Mesodermal cell (in vitro differentiated cells): ENCODE measurements around the gene NPAS3.

ENCODE experiments used
- H3K27ac ChIP-seq: 2 replicates; pipeline ENCODE4 v1.7.0; 2013; ENCODE audit warnings: mild to moderate bottlenecking, low read depth, low read length, moderate library complexity; ENCODE audit not compliant: severe bottlenecking
- H3K36me3 ChIP-seq: 2 replicates; pipeline ENCODE4 v1.7.1; 2013; ENCODE audit warnings: mild to moderate bottlenecking, low read length, moderate library complexity; ENCODE audit not compliant: control insufficient read depth, insufficient read depth
- H3K4me1 ChIP-seq: one replicate; pipeline ENCODE4 v1.7.1; 2013; ENCODE audit warnings: mild to moderate bottlenecking, low read length; ENCODE audit not compliant: insufficient read depth, control insufficient read depth, poor library complexity, severe bottlenecking
- H3K4me3 ChIP-seq: 2 replicates; pipeline ENCODE4 v1.7.0; 2013; ENCODE audit warnings: low read length, control low read depth, mild to moderate bottlenecking; ENCODE audit not compliant: insufficient read depth, poor library complexity, severe bottlenecking; ENCODE audit errors: extremely low read depth
- H3K9me3 ChIP-seq: 2 replicates; pipeline ENCODE4 v1.7.1; 2013; ENCODE audit warnings: mild to moderate bottlenecking, low read length, moderate library complexity; ENCODE audit not compliant: control insufficient read depth
- WGBS, 2 experiments: methylation state at CpG; one replicate each; pipeline ENCODE4 v1.1.5; 2013; ENCODE audit warnings: missing lambda C conversion rate in 2 of 2; ENCODE audit not compliant: insufficient coverage in 2 of 2; 5-methylcytosine and 5-hydroxymethylcytosine counted together

The NPAS3 gene

DNA sequence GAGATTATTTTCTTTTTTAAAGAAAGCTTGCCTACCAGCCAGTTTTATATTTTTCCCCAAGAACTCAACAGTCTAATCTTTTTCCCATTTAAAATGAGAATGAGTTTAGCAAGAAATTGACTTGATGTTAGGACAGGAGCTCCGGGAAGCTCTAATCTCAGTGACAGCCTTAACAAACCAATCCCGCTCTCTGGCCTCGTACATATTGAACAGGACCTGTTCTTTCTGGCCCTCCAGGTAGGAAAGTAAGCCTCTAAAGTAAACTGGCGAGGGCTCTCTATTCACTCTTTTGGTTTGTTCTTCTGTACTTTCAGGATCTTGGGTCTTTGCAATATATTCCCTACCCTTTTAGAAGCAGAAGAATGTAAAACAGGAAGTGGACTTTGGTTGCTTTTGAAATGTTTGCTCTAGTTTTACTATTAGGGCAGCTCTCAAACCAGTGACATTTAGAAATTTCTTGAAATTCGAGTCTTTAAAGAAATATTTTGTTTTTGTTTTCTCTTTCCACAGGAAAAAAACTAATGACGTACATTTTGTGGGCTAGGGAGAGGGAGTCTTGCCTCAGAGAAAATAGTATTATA, 17.9 kb upstream of the NPAS3 start:
- no peak overlapping the region for H3K27ac ChIP-seq
- no peaks in the 10 kb centered on the region for H3K36me3 ChIP-seq
- no peaks in the 10 kb centered on the region for H3K4me1 ChIP-seq
- WGBS, 2 experiments, result 72 to 80% methylated on average over 2 of the region's 6 CpGs
- no peaks in the 10 kb centered on the region for H3K9me3 ChIP-seq
- no peak overlapping the region for H3K4me3 ChIP-seq

DNA sequence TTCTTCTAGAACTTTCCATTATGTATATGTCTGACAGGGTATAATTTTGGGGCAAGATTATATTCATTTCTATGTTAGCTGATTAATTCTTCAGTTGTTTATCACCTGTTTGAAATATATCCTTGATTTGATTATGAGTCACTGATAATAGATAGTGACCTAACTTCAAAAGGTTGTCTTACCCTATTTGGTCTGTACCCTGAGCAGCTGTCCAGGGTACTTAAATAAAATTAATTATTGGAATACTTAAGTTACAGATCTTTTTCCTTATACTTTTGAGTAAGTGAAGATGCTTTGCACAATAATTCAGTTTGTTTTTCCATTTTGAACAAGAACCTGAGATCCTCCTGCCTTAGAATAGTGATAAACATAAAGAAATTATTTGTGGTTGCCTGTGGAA, 13.2 kb upstream of the NPAS3 start:
- no peaks in the 10 kb centered on the region for H3K36me3 ChIP-seq
- no peak overlapping the region for H3K27ac ChIP-seq
- H3K9me3 ChIP-seq, result no peaks in the 10 kb centered on the region
- no peaks in the 10 kb centered on the region for H3K4me1 ChIP-seq
- H3K4me3 ChIP-seq, result no peak overlapping the region

DNA sequence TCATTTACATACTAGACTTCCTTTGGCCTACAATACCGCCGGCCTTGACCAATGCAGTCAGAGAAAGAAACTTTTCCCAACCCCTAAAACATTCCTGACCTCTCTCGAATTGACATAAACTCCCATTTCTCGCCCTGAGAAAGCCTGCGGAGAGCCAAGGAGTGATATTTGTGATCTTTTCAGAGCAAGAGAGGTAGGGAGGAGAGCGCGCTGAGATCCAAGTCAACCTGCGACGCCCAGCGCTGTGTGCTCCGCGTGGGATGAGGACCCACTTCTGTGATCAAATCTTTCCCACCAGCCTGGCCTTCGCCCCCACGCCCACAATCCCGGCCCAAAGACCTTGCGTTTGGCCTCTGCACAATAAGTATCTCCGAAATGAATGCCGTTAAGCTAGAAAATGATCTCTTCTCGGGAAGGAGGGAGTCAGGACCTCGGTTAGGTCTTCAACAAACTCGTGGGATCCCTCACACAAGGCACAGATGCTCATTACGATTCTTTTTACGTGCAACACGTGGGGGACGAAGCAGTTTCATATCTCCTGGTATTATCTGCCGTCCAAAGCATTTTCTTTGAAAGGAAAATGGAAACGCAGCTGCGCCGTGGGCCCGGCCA, 6.3 kb upstream of the NPAS3 start:
- 49 to 56% methylated on average over 26 to 27 of the region's 30 CpGs for WGBS, 2 experiments
- Histone ChIP-seq H3K4me3 (peak overlapping the region; percentile 43), H3K27ac (no peak overlapping the region), H3K9me3 (no peaks in the 10 kb centered on the region), H3K4me1 (peaks cover 3% of the 10 kb centered on the region), H3K36me3 (no peaks in the 10 kb centered on the region)

DNA sequence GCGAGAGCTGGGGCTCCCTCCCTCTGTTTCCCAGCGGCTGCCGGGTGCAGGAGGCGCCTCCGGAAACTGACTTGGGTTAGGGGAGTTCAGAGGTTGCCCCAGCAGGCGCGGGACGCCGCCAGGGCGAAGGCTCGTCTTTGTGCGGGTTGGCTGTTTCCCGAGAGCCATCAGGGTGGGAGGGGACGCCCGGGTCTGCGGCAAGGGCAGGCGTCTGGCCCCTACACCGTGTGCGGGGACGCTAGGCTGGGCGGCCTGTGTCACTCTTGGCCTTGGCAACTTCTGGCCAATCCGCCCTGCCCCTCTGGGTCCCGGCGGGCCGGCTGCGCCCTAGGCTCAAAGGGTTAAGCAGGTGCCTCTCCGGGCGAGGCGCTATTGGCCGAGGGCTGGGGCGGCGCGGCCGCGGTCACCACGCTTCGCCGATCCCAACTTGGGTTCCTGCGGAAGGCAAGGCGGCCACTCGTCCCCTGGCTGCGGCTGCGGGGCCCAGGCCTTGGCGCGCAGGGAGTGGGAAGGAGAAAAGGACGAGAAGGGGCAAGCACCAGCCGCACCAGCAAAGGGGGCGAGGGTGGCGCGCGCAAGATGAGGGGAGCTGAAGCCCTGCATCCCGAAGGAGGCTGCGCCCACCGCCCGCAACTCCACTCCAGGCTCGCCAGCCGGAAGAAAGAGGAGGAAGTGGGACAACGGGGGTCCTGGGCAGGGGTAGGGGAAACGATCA, 5.6 kb upstream of the NPAS3 start:
- H3K9me3 ChIP-seq, result no peaks in the 10 kb centered on the region
- no peak overlapping the region for H3K27ac ChIP-seq
- peak overlapping the region; percentile 43 for H3K4me3 ChIP-seq
- H3K36me3 ChIP-seq, result no peaks in the 10 kb centered on the region
- WGBS, 2 experiments, result 2 to 3% methylated on average over 41 to 51 of the region's 59 CpGs
- H3K4me1 ChIP-seq, result peaks cover 6% of the 10 kb centered on the region

DNA sequence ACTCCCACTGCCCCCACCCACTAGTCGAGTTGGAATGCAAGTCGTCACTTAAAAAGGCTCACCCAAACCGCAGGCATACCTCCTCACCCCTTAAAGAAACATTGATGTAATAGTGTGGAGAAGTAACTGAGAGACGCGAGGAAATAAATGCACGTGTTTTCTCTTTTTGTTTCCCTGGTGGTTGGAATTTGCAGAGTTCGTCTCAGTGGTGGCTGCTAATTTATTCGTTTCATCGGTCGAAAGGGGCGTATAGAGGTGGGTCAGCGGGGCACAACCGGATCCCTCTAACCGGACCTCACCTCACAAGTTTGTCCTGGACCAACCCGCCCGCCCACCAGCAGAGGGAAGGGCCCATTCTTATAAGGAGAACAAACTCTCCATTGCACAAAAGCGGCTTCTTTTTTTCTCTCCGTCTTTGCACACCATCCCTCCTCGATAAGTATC, 5.0 kb upstream of the NPAS3 start:
- Histone ChIP-seq H3K4me1 (peaks cover 7% of the 10 kb centered on the region), H3K4me3 (peak overlapping the region; percentile 43), H3K36me3 (no peaks in the 10 kb centered on the region), H3K9me3 (no peaks in the 10 kb centered on the region), H3K27ac (no peak overlapping the region)
- 0 to 1% methylated on average over 12 to 16 of the region's 19 CpGs for WGBS, 2 experiments

DNA sequence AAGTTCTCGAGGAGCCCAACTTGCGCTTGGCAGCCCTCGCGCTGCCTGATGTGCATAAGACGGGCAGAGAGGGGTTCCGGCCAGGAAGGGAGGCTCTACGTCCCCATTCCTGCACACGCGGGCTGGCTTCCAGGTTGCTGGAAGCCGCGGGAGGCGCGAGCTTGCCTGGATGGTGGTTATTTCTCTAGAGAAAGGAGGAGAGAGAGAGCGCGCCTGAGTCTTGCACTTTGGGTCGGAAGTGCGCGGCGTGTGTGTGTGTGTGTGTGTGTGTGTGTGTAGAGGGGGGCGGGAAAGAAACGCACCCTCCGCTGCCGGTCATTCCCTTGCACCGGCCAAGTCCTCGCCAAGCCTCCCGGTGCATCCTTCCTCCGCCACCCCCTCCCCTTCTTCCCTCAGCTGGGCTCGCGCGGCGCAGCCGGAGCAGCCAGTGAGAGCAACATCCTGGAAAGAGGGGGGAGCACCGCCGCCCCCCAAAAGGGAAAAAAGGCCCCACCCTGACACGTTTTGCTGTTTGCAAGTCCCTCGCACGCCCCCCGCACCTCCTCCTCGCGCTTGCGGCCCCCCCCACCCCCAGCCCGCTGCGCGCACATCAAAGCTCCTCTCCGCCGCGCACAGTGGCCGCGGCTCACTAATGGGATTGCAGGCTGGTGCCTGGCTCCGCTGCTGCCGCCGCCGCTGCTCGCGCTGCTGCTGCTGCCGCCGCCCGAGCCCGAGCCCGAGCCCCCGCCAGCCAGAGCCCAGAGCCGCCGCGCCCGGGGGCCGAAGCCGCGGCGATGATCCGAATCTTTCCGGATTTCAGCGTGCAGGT, 4.4 kb upstream of the NPAS3 start:
- Histone ChIP-seq H3K36me3 (no peaks in the 10 kb centered on the region), H3K4me3 (peak overlapping the region; percentile 43), H3K27ac (no peak overlapping the region), H3K9me3 (no peaks in the 10 kb centered on the region), H3K4me1 (peaks cover 7% of the 10 kb centered on the region)
- 0 to 1% methylated on average over 39 to 40 of the region's 72 CpGs for WGBS, 2 experiments

DNA sequence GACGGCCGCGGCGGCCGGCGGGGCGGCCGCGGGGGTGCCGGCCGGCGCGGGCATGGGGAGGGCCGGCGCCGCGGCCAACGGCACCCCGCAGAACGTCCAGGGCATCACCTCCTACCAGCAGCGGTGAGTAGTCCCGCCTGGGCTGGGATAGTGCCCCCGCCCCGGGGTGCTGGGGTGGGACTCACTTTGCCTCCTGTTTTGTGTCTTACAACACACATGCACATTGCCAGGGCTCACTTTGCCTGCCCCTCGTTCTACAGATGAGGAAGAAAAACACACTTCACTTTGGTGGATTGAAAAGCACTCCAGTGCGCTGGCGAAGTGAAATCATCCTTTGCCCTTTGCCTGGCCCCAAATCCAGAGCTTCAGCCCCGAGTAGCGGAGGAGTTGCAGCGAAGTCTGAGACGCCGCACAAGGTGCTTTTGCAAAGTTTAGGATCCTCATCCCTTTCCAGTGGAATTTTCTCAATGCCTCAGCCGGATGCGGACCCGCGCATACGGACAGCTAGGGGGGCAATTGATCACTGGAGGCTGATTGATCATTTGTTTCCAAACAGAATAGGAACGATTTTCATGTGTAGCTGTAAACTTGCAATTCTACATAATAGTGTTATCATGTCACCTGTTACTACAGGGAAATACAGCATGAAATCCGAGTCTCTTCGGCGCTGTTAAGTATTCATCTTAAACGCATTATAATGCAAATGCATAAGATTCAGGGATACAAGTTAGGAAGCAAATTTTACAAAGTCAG, 3.6 kb upstream of the NPAS3 start:
- H3K36me3 ChIP-seq, result no peaks in the 10 kb centered on the region
- WGBS, 2 experiments, result 0 to 1% methylated on average over 33 to 35 of the region's 42 CpGs
- peak overlapping the region; percentile 43 for H3K4me3 ChIP-seq
- H3K4me1 ChIP-seq, result peaks cover 7% of the 10 kb centered on the region
- H3K9me3 ChIP-seq, result no peaks in the 10 kb centered on the region
- no peak overlapping the region for H3K27ac ChIP-seq

DNA sequence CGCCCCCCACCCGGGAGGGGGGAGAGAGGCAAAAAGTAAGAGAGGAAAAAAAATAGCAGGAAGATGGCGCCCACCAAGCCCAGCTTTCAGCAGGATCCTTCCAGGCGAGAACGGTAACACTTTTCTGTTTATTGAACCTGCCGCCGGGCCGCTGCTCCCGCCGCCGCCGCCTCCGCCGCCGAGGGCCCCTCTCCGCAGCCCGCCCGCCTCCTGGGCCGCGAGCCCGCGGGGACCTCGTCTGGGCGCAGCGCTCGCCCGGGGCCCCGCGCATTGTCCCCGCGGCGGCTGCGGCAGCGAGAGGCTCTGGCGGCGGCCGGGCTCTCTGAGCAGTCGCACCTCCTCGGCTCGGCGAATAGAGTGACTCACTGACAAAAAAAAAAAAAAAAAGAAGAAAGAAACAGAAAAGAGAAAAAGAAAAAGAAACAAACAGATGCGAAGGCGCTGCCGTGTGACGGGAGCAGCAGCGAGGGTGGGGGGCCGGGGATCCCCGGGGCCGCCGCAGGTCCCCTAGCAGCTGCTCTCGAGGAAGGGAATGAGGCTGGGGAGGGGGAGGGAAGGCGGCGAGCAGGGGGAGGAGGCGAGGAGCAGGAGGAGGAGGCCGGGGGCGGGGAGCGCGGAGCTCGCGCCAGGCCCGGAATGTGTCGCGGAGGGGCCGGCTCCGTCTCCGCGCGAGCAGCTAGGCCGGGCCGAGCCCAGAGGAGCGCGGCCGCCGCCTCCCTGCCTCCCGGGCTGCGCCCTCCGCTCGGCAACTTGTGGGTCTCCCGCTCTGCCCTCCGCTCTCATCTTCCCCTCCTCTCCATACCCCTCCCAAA, 781 bp downstream of the NPAS3 start:
- Histone ChIP-seq H3K4me3 (peak overlapping the region; percentile 55), H3K27ac (peak overlapping the region; percentile 75), H3K36me3 (no peaks in the 10 kb centered on the region), H3K4me1 (peaks cover 7% of the 10 kb centered on the region), H3K9me3 (no peaks in the 10 kb centered on the region)
- 0 to 1% methylated on average over 12 to 16 of the region's 80 CpGs for WGBS, 2 experiments

DNA sequence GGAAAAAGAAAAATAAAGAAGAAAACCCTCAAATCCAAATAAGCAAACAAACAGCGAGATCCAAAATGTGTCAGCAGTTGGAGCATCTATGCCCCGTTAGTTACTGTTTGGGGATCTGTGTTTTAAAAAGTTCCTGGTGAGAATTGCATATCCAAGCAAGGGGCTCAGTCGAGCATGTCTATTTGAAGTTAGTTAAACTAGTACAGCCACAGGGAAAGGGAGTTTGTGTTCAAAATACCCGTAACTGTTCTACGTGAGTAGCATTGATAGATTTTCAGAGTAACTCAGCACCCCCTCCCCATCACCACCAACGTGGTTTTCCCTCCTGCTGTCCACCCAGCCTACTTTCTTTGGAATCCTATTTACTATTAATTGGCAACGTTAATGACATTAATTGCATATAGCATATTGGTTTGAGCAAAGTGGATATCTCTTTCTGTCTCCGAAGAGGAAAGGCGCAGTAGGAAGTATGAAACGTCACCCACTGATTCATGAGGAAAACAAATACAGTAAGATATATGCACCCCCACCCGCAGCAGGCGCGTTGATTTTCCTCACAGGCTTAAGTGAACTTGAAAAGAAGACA, 1.5 kb downstream of the NPAS3 start:
- WGBS, 2 experiments, result 14 to 18% methylated on average over 4 to 5 of the region's 13 CpGs
- peak overlapping the region; percentile 55 for H3K4me3 ChIP-seq
- no peaks in the 10 kb centered on the region for H3K9me3 ChIP-seq
- H3K27ac ChIP-seq, result peak overlapping the region; percentile 75
- peaks cover 7% of the 10 kb centered on the region for H3K4me1 ChIP-seq
- H3K36me3 ChIP-seq, result no peaks in the 10 kb centered on the region
